HepG2 (cell line): ENCODE data around the gene TUBAL3. TPM values are rescaled to one million over a fixed set of nuclear protein-coding genes. Genes with fewer than 3 reads are reported as not detected.
A peak's percentile ranks its signal among the peaks of the same experiment; 100 is the strongest.

Experiments
- ARNT ChIP-seq: fragments of 450-650 bp; IDR thresholded peaks from 2 replicates; pipeline ENCODE4 v1.6.1; 2017
- BHLHE40 ChIP-seq: IDR thresholded peaks from 2 replicates; pipeline ENCODE4 v1.6.1; 2011; ENCODE audit warnings: low read length, improper control_type of control experiment
- CBFB ChIP-seq: sonication (generic); formaldehyde crosslinking; IDR thresholded peaks from 2 replicates; pipeline ENCODE4 v1.4.0; 2020; ENCODE audit warnings: missing genetic modification reagents
- CCDC6 ChIP-seq: sonication (generic); formaldehyde crosslinking; IDR thresholded peaks from 2 replicates; pipeline ENCODE4 v1.8.1; 2022; ENCODE audit warnings: mild to moderate bottlenecking, missing genetic modification reagents, moderate library complexity
- MIER2 ChIP-seq: IDR thresholded peaks from 2 replicates; pipeline ENCODE4 v1.6.1; 2016; ENCODE audit warnings: missing biosample characterization, missing genetic modification reagents
- NCOA5 ChIP-seq: sonication (generic); formaldehyde crosslinking; IDR thresholded peaks from 2 replicates; pipeline ENCODE4 v1.4.0; 2020; ENCODE audit warnings: missing genetic modification reagents
- ZNF142 ChIP-seq: sonication (generic); formaldehyde crosslinking; IDR thresholded peaks from 2 replicates; pipeline ENCODE4 v1.4.0; 2020; ENCODE audit warnings: missing genetic modification reagents
- ZNF318 ChIP-seq: sonication (generic); formaldehyde crosslinking; IDR thresholded peaks from 2 replicates; pipeline ENCODE4 v1.4.0; 2020; ENCODE audit warnings: mild to moderate bottlenecking, missing genetic modification reagents
- ZNF512B ChIP-seq: sonication (generic); formaldehyde crosslinking; IDR thresholded peaks from 2 replicates; pipeline ENCODE4 v1.5.1; 2020; ENCODE audit warnings: missing genetic modification reagents, mild to moderate bottlenecking, borderline replicate concordance
- ZNF639 ChIP-seq: conservative IDR thresholded peaks from 2 replicates; pipeline ENCODE4 v1.6.1; 2018; ENCODE audit warnings: missing genetic modification reagents
- ZNF775 ChIP-seq: sonication (generic); formaldehyde crosslinking; IDR thresholded peaks from 2 replicates; pipeline ENCODE4 v1.4.0; 2020; ENCODE audit warnings: missing genetic modification reagents, mild to moderate bottlenecking, moderate library complexity, borderline replicate concordance
- polyA plus RNA-seq, 8 experiments: library from polyadenylated mRNA; depleted of rRNA in 3 of 8; stranded (reverse) in 7 of 8; unstranded in 1 of 8; fragments of >200 nt; fragmentation: Illumina TruSeq in 4 of 8; extraction: Trizol in 4 of 8; gene quantifications; 2 replicates each; pipeline versions ENCODE4 v1.2.1 to v1.2.3, GENCODE V29; 2011 to 2016; ENCODE audit warnings: low read depth in 4 of 8, missing spikeins in 1 of 8, mixed read lengths in 1 of 8; ENCODE audit not compliant: insufficient read depth in 1 of 8
- total RNA-seq, 5 experiments: library from RNA; depleted of rRNA; stranded (reverse); fragments of >200 nt; fragmentation: Illumina TruSeq; extraction: Trizol; gene quantifications; 2 replicates each; pipeline ENCODE4 v1.2.3, GENCODE V29; 2016; ENCODE audit warnings: low read depth in 1 of 5

TUBAL3 gene
- total and polyA plus RNA-seq, 2 of the 13 experiments (the other 11 are each of a cell fraction or from before 2014, with no cell fraction given): 0.07 to 0.26 TPM

- TF ChIP-seq ZNF142 (CRISPR knock-in tag) (peak; percentile 89), ZNF318 (0 out of 2 replicates have a peak, but pooled peaks have one; percentile 53), BHLHE40 (peak; percentile 74), ZNF775 (CRISPR knock-in tag) (peak; percentile 74; the same call in 1 of the 2 replicates), ARNT (no peak), ZNF512B (CRISPR knock-in tag) (0 out of 2 replicates have a peak, but pooled peaks have one; percentile 34), CCDC6 (CRISPR knock-in tag) (peak; percentile 91), ZNF639 (peak; percentile 78), MIER2 (CRISPR knock-in tag) (peak; percentile 78), CBFB (CRISPR knock-in tag) (peak; percentile 91), NCOA5 (CRISPR knock-in tag) (no peak)
Measured at GRCh38 chr10:5446390-5446926, 41.8 kb upstream of the TUBAL3 start (continued).
